Measurements from ENCODE around the gene APBA2.

The APBA2 gene

GRCh38 chr15:29093065-29093435, 207.3 kb downstream of the APBA2 start:
- DNase-seq: no peak

- no peak for DNase-seq
Measured at GRCh38 chr15:29093696-29094343, 208.0 kb downstream of the APBA2 start.

- no peak for DNase-seq
Measured at GRCh38 chr15:29094711-29095110, 208.9 kb downstream of the APBA2 start.

- DNase-seq: no peak
Measured at GRCh38 chr15:29095746-29096145, 210.0 kb downstream of the APBA2 start.

GRCh38 chr15:29097168-29097567, 211.4 kb downstream of the APBA2 start:
- DNase-seq: no peak

- DNase-seq: no peak
Measured at GRCh38 chr15:29097971-29098370, 212.2 kb downstream of the APBA2 start.

GRCh38 chr15:29098652-29099051, 212.9 kb downstream of the APBA2 start:
- no peak for DNase-seq

- DNase-seq: no peak
Measured at GRCh38 chr15:29099131-29099880, 213.5 kb downstream of the APBA2 start.

- DNase-seq: no peak
Measured at GRCh38 chr15:29100486-29101000, 214.8 kb downstream of the APBA2 start.

- no peak for DNase-seq
Measured at GRCh38 chr15:29101491-29101890, 215.7 kb downstream of the APBA2 start.

GRCh38 chr15:29102173-29102794, 216.5 kb downstream of the APBA2 start:
- DNase-seq: peak; percentile 76

- peak; percentile 33 for DNase-seq
Measured at GRCh38 chr15:29102911-29103823, 217.4 kb downstream of the APBA2 start.

- peak; percentile 74 for DNase-seq
Measured at GRCh38 chr15:29103824-29104565, 218.2 kb downstream of the APBA2 start.

GRCh38 chr15:29104566-29104880, 218.7 kb downstream of the APBA2 start:
- no peak for DNase-seq

GRCh38 chr15:29105151-29105854, 219.5 kb downstream of the APBA2 start:
- no peak for DNase-seq

- no peak for DNase-seq
Measured at GRCh38 chr15:29106116-29106515, 220.3 kb downstream of the APBA2 start.

- no peak for DNase-seq
Measured at GRCh38 chr15:29106551-29107290, 220.9 kb downstream of the APBA2 start.

- no peak for DNase-seq
Measured at GRCh38 chr15:29107291-29107890, 221.6 kb downstream of the APBA2 start.

GRCh38 chr15:29107971-29108645, 222.3 kb downstream of the APBA2 start:
- DNase-seq: no peak

GRCh38 chr15:29109762-29110161, 224.0 kb downstream of the APBA2 start:
- no peak for DNase-seq

All from stimulated activated CD4-positive, alpha-beta T cell treated with anti-CD3 and anti-CD28 coated beads, Interleukin-15, amount 100 ng/mL, for 24 hours (primary cell).